IMR-90 (cell line): Measurements from ENCODE around the gene PKM. TPM values are rescaled to one million over a fixed set of nuclear protein-coding genes. Genes with fewer than 3 reads are reported as not detected.

ENCODE experiments used
- ATAC-seq: fragments of 200-7000 bp; cut with Tn5 transposase; 2 replicates; pipeline ENCODE4 v1.9.1; 2020; ENCODE audit warnings: low read depth, mild to moderate bottlenecking, moderate library complexity
- BruUV-seq: library from RNA; stranded (reverse); fragments of 400-500 nt; replicated peaks from 2 replicates; lab custom pipeline; 2021; lab: Mats Ljungman, UMichigan
- CTCF ChIA-PET: fragments of 300-600 bp; formaldehyde crosslinking; extraction: SDS; loops from one replicate; lab custom pipeline; 2021; ENCODE audit warnings: antibody characterized with exemption; lab: Yijun Ruan, JAX
- POLR2A ChIA-PET: fragments of 300-600 bp; sonication (Branson Sonifier 250); formaldehyde crosslinking; loops from one replicate; lab custom pipeline; 2022; ENCODE audit warnings: antibody characterized with exemption; ENCODE audit not compliant: unreplicated experiment; lab: Charles Lee
- DNase-seq: peaks from one replicate; pipeline ENCODE4 v3.0.0; 2013
- H2AFZ ChIP-seq: replicated peaks from 2 replicates; pipeline ENCODE3; 2013; ENCODE audit warnings: low read length, mild to moderate bottlenecking; ENCODE audit not compliant: poor library complexity
- H2AK5ac ChIP-seq: 2 replicates; pipeline ENCODE4 v1.6.1; 2013; ENCODE audit warnings: low read depth, low read length, inconsistent platforms
- H2AK9ac ChIP-seq: replicated peaks from 2 replicates; pipeline ENCODE3; 2013; ENCODE audit warnings: mild to moderate bottlenecking, low read depth, low read length, moderate library complexity; ENCODE audit not compliant: poor library complexity
- H2BK120ac ChIP-seq: 2 replicates; pipeline ENCODE4 v1.6.1; 2013; ENCODE audit warnings: low read depth, low read length, inconsistent platforms
- H2BK15ac ChIP-seq: 3 replicates; pipeline ENCODE4 v1.6.1; 2013; ENCODE audit warnings: low read depth, low read length, inconsistent platforms
- H2BK20ac ChIP-seq: 2 replicates; pipeline ENCODE4 v1.6.1; 2013; ENCODE audit warnings: low read depth, mild to moderate bottlenecking, inconsistent platforms, low read length, moderate library complexity
- H2BK5ac ChIP-seq: 2 replicates; pipeline ENCODE4 v1.6.1; 2013; ENCODE audit warnings: mild to moderate bottlenecking, low read depth, low read length, inconsistent platforms; ENCODE audit not compliant: poor library complexity, severe bottlenecking
- H3K14ac ChIP-seq: replicated peaks from 2 replicates; pipeline ENCODE4 v1.6.1; 2013; ENCODE audit warnings: low read depth, low read length, inconsistent platforms
- H3K18ac ChIP-seq: 2 replicates; pipeline ENCODE4 v1.6.1; 2013; ENCODE audit warnings: low read depth, low read length, control low read depth
- H3K23ac ChIP-seq: 2 replicates; pipeline ENCODE4 v1.6.1; 2013; ENCODE audit warnings: low read depth, low read length, inconsistent platforms
- H3K27ac ChIP-seq: 2 replicates; pipeline ENCODE4 v1.5.1; 2013; ENCODE audit warnings: mild to moderate bottlenecking, control low read depth, low read length; ENCODE audit not compliant: insufficient read depth
- H3K27me3 ChIP-seq: 2 replicates; pipeline ENCODE4 v1.6.1; 2013; ENCODE audit warnings: low read length; ENCODE audit not compliant: control insufficient read depth, insufficient read depth
- H3K36me3 ChIP-seq: 2 replicates; pipeline ENCODE4 v1.6.1; 2013; ENCODE audit warnings: low read length, mixed read lengths; ENCODE audit not compliant: control insufficient read depth, insufficient read depth
- H3K4ac ChIP-seq: 2 replicates; pipeline ENCODE4 v1.6.1; 2013; ENCODE audit warnings: low read depth, low read length, inconsistent platforms
- H3K4me1 ChIP-seq: 2 replicates; pipeline ENCODE4 v1.6.1; 2013; ENCODE audit warnings: low read length, mixed read lengths; ENCODE audit not compliant: control insufficient read depth, insufficient read depth
- H3K4me2 ChIP-seq: 2 replicates; pipeline ENCODE4 v1.6.1; 2013; ENCODE audit warnings: low read depth, mild to moderate bottlenecking, control low read depth, low read length, moderate library complexity
- H3K4me3 ChIP-seq: 2 replicates; pipeline ENCODE4 v1.5.1; 2013; ENCODE audit warnings: low read depth, mild to moderate bottlenecking, control low read depth, low read length, moderate library complexity; ENCODE audit not compliant: insufficient read depth
- H3K56ac ChIP-seq: 2 replicates; pipeline ENCODE4 v1.6.1; 2013; ENCODE audit warnings: low read length, inconsistent platforms; ENCODE audit not compliant: insufficient read depth; ENCODE audit errors: extremely low read depth
- H3K79me1 ChIP-seq, 2 experiments: 2 replicates each; pipeline ENCODE4 v1.6.1; 2013; ENCODE audit warnings: low read length in 2 of 2, inconsistent platforms in 1 of 2, low read depth in 1 of 2
- H3K9ac ChIP-seq: 2 replicates; pipeline ENCODE4 v1.6.1; 2013; ENCODE audit warnings: low read depth, low read length, control low read depth
- H3K9me1 ChIP-seq: 2 replicates; pipeline ENCODE4 v1.6.1; 2013; ENCODE audit warnings: low read length, inconsistent platforms; ENCODE audit not compliant: insufficient read depth
- H3K9me3 ChIP-seq: 2 replicates; pipeline ENCODE4 v1.6.1; 2013; ENCODE audit warnings: low read length; ENCODE audit not compliant: control insufficient read depth, insufficient read depth
- H4K20me1 ChIP-seq: 2 replicates; pipeline ENCODE4 v1.6.1; 2013; ENCODE audit warnings: low read length, inconsistent platforms; ENCODE audit not compliant: insufficient read depth
- H4K5ac ChIP-seq: 2 replicates; pipeline ENCODE4 v1.6.1; 2013; ENCODE audit warnings: mild to moderate bottlenecking, low read depth, low read length, control low read depth
- H4K8ac ChIP-seq, 2 experiments: 2 replicates each; pipeline ENCODE4 v1.6.1; 2013; ENCODE audit warnings: low read depth in 2 of 2, low read length in 2 of 2, control low read depth in 1 of 2, inconsistent platforms in 1 of 2
- H4K91ac ChIP-seq: 2 replicates; pipeline ENCODE4 v1.6.1; 2013; ENCODE audit warnings: low read depth, low read length, inconsistent platforms; ENCODE audit not compliant: insufficient read depth
- BHLHE40 ChIP-seq: fragments of 150-350 bp; IDR thresholded peaks from 2 replicates; pipeline ENCODE4 v1.6.1; 2016; ENCODE audit warnings: mild to moderate bottlenecking, low read depth, low read length
- CEBPB ChIP-seq: IDR thresholded peaks from 2 replicates; pipeline ENCODE4 v1.6.1; 2012; ENCODE audit warnings: low read depth, low read length, improper control_type of control experiment
- NFE2L2 ChIP-seq: fragments of 150-350 bp; IDR thresholded peaks from 2 replicates; pipeline ENCODE4 v1.6.1; 2016; ENCODE audit warnings: low read depth, mild to moderate bottlenecking, low read length
- RFX5 ChIP-seq: IDR thresholded peaks from 2 replicates; pipeline ENCODE4 v1.8.0; 2012; ENCODE audit warnings: low read depth, mild to moderate bottlenecking, low read length, moderate library complexity
- WGBS, 2 experiments: methylation state at CpG; one replicate each; pipeline versions ENCODE4 v1.1.5 to v1.1.7; 2013; ENCODE audit warnings: missing lambda C conversion rate in 2 of 2; ENCODE audit not compliant: insufficient read length in 1 of 2; ENCODE audit errors: extremely low coverage in 2 of 2; 5-methylcytosine and 5-hydroxymethylcytosine counted together
- dilution Hi-C: fragments of 300-500 bp; cut with HindIII; formaldehyde crosslinking; loops from one replicate; pipeline ENCODE4 v1.14.3; 2018; ENCODE audit warnings: low sequenced_read_pairs; ENCODE audit not compliant: unreplicated experiment
- in situ Hi-C: fragments of 300-500 bp; cut with MboI; formaldehyde crosslinking; loops from 3 replicates; pipeline ENCODE4 v1.14.3; 2019; ENCODE audit warnings: low sequenced_read_pairs, inconsistent platforms, mixed read lengths
- intact Hi-C: fragments of 100-400 bp; cut with micrococcal nuclease; formaldehyde crosslinking; loops from 2 replicates; pipeline ENCODE4 v1.10.0; 2022
- polyA plus RNA-seq, 3 experiments: library from polyadenylated mRNA; depleted of rRNA; stranded (reverse); fragments of >200 nt; gene quantifications; 2 replicates each; pipeline ENCODE4 v1.2.3, GENCODE V29; 2012; ENCODE audit warnings: low replicate concordance in 1 of 3
- total RNA-seq: library from RNA; depleted of rRNA; stranded (reverse); fragments of >200 nt; gene quantifications from 2 replicates; pipeline ENCODE4 v1.2.3, GENCODE V29; 2012

PKM gene
- total and polyA plus RNA-seq, 2 of the 4 experiments (the other 2 are of a cell fraction), result 2,219 to 3,859 TPM

DNA sequence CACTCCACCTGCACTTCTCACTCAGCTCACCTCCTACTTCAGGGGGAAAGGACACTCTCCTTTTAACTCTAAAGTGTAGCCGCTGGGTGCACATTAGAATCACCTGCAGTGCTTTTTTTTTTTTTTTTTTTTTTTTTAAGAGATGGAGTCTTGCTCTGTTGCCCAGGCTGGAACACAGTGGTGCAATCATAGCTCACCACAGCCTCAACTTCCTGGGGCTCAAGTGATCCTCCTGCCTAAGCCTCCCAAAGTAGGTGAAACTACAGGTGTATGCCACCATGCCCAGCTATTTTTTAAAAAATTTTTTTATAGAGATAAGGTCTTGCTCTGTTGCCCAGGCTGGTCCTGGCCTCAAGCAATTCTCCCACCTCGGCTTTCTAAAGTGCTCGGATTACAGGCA, 54.2 kb downstream of the PKM start:
- H2AFZ ChIP-seq, result no peak overlapping the region
- POLR2A ChIA-PET, result no interaction called here

More for the DNA sequence above, 54.2 kb downstream of the PKM start:
- Histone ChIP-seq H4K8ac (no peak overlapping the region), H3K9me3 (no peaks in the 10 kb centered on the region), H3K79me1 (no peaks in the 10 kb centered on the region), H2BK5ac (no peak overlapping the region), H3K23ac (no peak overlapping the region), H2AK5ac (no peak overlapping the region), H3K9ac (no peak overlapping the region), H4K20me1 (no peaks in the 10 kb centered on the region), H3K4me3 (no peak overlapping the region), H3K27me3 (peaks cover 47% of the 10 kb centered on the region), H3K18ac (no peak overlapping the region), H3K9me1 (no peaks in the 10 kb centered on the region), H4K5ac (no peak overlapping the region), H2BK20ac (no peak overlapping the region), H4K91ac (no peak overlapping the region), H2BK15ac (no peak overlapping the region), H3K56ac (no peak overlapping the region), H3K4ac (no peak overlapping the region), H2AK9ac (no peak overlapping the region), H3K4me2 (no peak overlapping the region), H3K27ac (no peak overlapping the region), H3K36me3 (no peaks in the 10 kb centered on the region), H3K14ac (no peak overlapping the region), H3K4me1 (no peaks in the 10 kb centered on the region), H2BK120ac (no peak overlapping the region)
- no CpG with 5 or more reads among the region's 3 CpGs for WGBS, 2 experiments
- no peak for DNase-seq
- no peak for TF ChIP-seq CEBPB
- no peak for TF ChIP-seq RFX5
- TF ChIP-seq NFE2L2, result no peak
- TF ChIP-seq BHLHE40, result no peak
- ATAC-seq, result no peak
- dilution Hi-C loops, result no loop called here
- intact Hi-C loops, result no loop called here
- CTCF ChIA-PET, result interaction anchor here (0.8 kb wide), 1 partner anchor 360 kb away, joined by 3 read pairs; no protein-coding TSS in a partner anchor
- no TSS peak for BruUV-seq
- in situ Hi-C loops, result no loop called here
